ENCODE results near the gene MED12L.

Gene MED12L

GRCh38 chr3:151478335-151478697, 392.9 kb downstream of the MED12L start:
- Histone ChIP-seq H4K20me1 (ENCODE audit: insufficient read depth, low read length) (no peaks in the 10 kb centered on the region), H3K79me2 (ENCODE audit: low read length) (no peaks in the 10 kb centered on the region), H3K4me2 (ENCODE audit: low read depth, low read length) (no peak overlapping the region), H3F3A (ENCODE audit: insufficient read depth, low read length) (no peaks in the 10 kb centered on the region), H3K9me3 (replicated peaks; ENCODE audit: insufficient read depth, low read length) (no peaks in the 10 kb centered on the region), H3K27me3 (replicated peaks; ENCODE audit: insufficient read depth, low read length) (no peaks in the 10 kb centered on the region), H2AFZ (ENCODE audit: low read length) (no peak overlapping the region), H3K9me2 (replicated peaks; ENCODE audit: insufficient read depth, low read length) (no peaks in the 10 kb centered on the region), H3K9ac (ENCODE audit: low read length) (no peak overlapping the region), H3K27ac (ENCODE audit: low read length) (no peak overlapping the region), H3K36me3 (replicated peaks; ENCODE audit: insufficient read depth, low read length) (no peaks in the 10 kb centered on the region), H3K4me1 (ENCODE audit: low read length) (no peaks in the 10 kb centered on the region), H3K4me3 (ENCODE audit: low read length) (no peak overlapping the region)
- DNase-seq, result no peak
- no peak for TF ChIP-seq EZH2phosphoT487 (IDR thresholded peaks at IDR 0.05; ENCODE audit: low read length)
- no peak for TF ChIP-seq EZH2 (optimal IDR thresholded peaks at IDR 0.05; ENCODE audit: low read depth, low read length)
- TF ChIP-seq CTCF (IDR thresholded peaks at IDR 0.05; ENCODE audit: low read length), result no peak

GRCh38 chr3:151479452-151479851, 394.0 kb downstream of the MED12L start:
- no peaks in the 10 kb centered on the region for H3F3A ChIP-seq (ENCODE audit: insufficient read depth, low read length)
- no peaks in the 10 kb centered on the region for H3K9me3 ChIP-seq (replicated peaks; ENCODE audit: insufficient read depth, low read length)
- H2AFZ ChIP-seq (ENCODE audit: low read length), result no peak overlapping the region
- no peak for DNase-seq
- no peak overlapping the region for H3K27ac ChIP-seq (ENCODE audit: low read length)
- no peak overlapping the region for H3K4me3 ChIP-seq (ENCODE audit: low read length)
- no peaks in the 10 kb centered on the region for H3K9me2 ChIP-seq (replicated peaks; ENCODE audit: insufficient read depth, low read length)
- H3K79me2 ChIP-seq (ENCODE audit: low read length), result no peaks in the 10 kb centered on the region
- H3K36me3 ChIP-seq (replicated peaks; ENCODE audit: insufficient read depth, low read length), result no peaks in the 10 kb centered on the region
- TF ChIP-seq CTCF (IDR thresholded peaks at IDR 0.05; ENCODE audit: low read length) (no peak), EZH2phosphoT487 (IDR thresholded peaks at IDR 0.05; ENCODE audit: low read length) (no peak), EZH2 (optimal IDR thresholded peaks at IDR 0.05; ENCODE audit: low read depth, low read length) (no peak)
- no peaks in the 10 kb centered on the region for H3K4me1 ChIP-seq (ENCODE audit: low read length)
- H3K4me2 ChIP-seq (ENCODE audit: low read depth, low read length), result no peak overlapping the region
- H3K27me3 ChIP-seq (replicated peaks; ENCODE audit: insufficient read depth, low read length), result no peaks in the 10 kb centered on the region
- H3K9ac ChIP-seq (ENCODE audit: low read length), result no peak overlapping the region
- no peaks in the 10 kb centered on the region for H4K20me1 ChIP-seq (ENCODE audit: insufficient read depth, low read length)

- no peak overlapping the region for H3K4me3 ChIP-seq (ENCODE audit: low read length)
- H2AFZ ChIP-seq (ENCODE audit: low read length), result no peak overlapping the region
- H3K9me2 ChIP-seq (replicated peaks; ENCODE audit: insufficient read depth, low read length), result no peaks in the 10 kb centered on the region
- TF ChIP-seq CTCF (IDR thresholded peaks at IDR 0.05; ENCODE audit: low read length), result no peak
- H3K36me3 ChIP-seq (replicated peaks; ENCODE audit: insufficient read depth, low read length), result no peaks in the 10 kb centered on the region
- no peaks in the 10 kb centered on the region for H4K20me1 ChIP-seq (ENCODE audit: insufficient read depth, low read length)
- DNase-seq, result no peak
- H3K27ac ChIP-seq (ENCODE audit: low read length), result no peak overlapping the region
- no peaks in the 10 kb centered on the region for H3K4me1 ChIP-seq (ENCODE audit: low read length)
- no peak overlapping the region for H3K4me2 ChIP-seq (ENCODE audit: low read depth, low read length)
- H3F3A ChIP-seq (ENCODE audit: insufficient read depth, low read length), result no peaks in the 10 kb centered on the region
- H3K9ac ChIP-seq (ENCODE audit: low read length), result no peak overlapping the region
- no peaks in the 10 kb centered on the region for H3K79me2 ChIP-seq (ENCODE audit: low read length)
- no peaks in the 10 kb centered on the region for H3K27me3 ChIP-seq (replicated peaks; ENCODE audit: insufficient read depth, low read length)
- no peaks in the 10 kb centered on the region for H3K9me3 ChIP-seq (replicated peaks; ENCODE audit: insufficient read depth, low read length)
Observed at GRCh38 chr3:151480492-151480891, 395.0 kb downstream of the MED12L start.

GRCh38 chr3:151483488-151483887, 398.0 kb downstream of the MED12L start:
- Histone ChIP-seq H3K79me2 (ENCODE audit: low read length) (no peaks in the 10 kb centered on the region), H3K36me3 (replicated peaks; ENCODE audit: insufficient read depth, low read length) (no peaks in the 10 kb centered on the region), H3K4me3 (ENCODE audit: low read length) (no peak overlapping the region), H3K4me1 (ENCODE audit: low read length) (no peaks in the 10 kb centered on the region), H3K4me2 (ENCODE audit: low read depth, low read length) (no peak overlapping the region), H3K27ac (ENCODE audit: low read length) (no peak overlapping the region), H3K9me2 (replicated peaks; ENCODE audit: insufficient read depth, low read length) (no peaks in the 10 kb centered on the region), H3K9me3 (replicated peaks; ENCODE audit: insufficient read depth, low read length) (no peaks in the 10 kb centered on the region), H3K9ac (ENCODE audit: low read length) (no peak overlapping the region), H3K27me3 (replicated peaks; ENCODE audit: insufficient read depth, low read length) (no peaks in the 10 kb centered on the region), H2AFZ (ENCODE audit: low read length) (no peak overlapping the region), H4K20me1 (ENCODE audit: insufficient read depth, low read length) (no peaks in the 10 kb centered on the region), H3F3A (ENCODE audit: insufficient read depth, low read length) (no peaks in the 10 kb centered on the region)
- TF ChIP-seq CTCF (IDR thresholded peaks at IDR 0.05; ENCODE audit: low read length), result no peak
- TF ChIP-seq EZH2phosphoT487 (IDR thresholded peaks at IDR 0.05; ENCODE audit: low read length), result no peak
- no peak for TF ChIP-seq EZH2 (optimal IDR thresholded peaks at IDR 0.05; ENCODE audit: low read depth, low read length)
- no peak for DNase-seq
